ENCODE measurements around the gene MST1.

The MST1 gene

DNA sequence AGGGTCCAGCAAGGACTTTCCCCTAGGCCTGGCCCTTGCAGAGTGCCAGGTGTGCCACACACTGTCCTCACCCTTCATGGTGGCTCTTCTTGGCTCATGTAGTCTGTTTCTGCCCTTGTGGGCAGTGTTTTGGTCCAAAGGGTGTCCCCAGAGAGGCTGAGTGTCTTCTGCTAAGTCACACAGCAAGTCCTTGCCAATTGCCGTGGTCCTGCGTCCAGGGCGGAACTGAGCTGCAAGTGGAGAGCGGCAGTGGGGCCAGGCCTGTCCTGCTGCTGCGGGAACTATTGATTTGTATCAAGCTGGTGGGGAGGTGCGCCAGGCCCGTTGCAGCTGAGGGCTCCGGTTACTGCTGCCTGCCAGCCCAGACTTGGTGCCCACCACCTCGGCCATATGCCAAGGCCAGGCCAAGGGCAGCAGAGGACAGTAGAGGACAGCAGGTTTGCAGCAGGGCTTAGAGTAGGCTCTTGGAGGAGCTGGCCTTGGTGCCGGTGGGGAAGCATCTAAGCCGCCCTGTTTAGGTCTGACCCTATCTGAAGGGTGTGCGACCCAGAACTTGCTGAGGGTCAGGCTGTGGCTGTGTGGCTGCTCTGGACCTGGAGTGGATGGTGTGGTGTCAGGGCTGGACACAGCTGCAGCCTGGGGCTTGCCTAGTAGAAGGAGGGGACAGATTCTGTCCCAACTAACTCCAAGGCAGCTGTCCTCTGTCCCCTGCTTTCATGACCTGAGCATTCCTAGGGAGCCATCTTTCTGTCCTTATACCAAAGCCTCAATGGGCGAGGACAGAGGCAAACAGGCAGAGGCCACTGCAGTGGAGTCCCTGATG lies 25.7 kb upstream of the MST1 start:
- no peak overlapping the region for H3K4me3 ChIP-seq (ENCODE audit: low read length)
- no peak for TF ChIP-seq ZNF274 (IDR thresholded peaks at IDR 0.05; ENCODE audit: low read depth, low read length)

DNA sequence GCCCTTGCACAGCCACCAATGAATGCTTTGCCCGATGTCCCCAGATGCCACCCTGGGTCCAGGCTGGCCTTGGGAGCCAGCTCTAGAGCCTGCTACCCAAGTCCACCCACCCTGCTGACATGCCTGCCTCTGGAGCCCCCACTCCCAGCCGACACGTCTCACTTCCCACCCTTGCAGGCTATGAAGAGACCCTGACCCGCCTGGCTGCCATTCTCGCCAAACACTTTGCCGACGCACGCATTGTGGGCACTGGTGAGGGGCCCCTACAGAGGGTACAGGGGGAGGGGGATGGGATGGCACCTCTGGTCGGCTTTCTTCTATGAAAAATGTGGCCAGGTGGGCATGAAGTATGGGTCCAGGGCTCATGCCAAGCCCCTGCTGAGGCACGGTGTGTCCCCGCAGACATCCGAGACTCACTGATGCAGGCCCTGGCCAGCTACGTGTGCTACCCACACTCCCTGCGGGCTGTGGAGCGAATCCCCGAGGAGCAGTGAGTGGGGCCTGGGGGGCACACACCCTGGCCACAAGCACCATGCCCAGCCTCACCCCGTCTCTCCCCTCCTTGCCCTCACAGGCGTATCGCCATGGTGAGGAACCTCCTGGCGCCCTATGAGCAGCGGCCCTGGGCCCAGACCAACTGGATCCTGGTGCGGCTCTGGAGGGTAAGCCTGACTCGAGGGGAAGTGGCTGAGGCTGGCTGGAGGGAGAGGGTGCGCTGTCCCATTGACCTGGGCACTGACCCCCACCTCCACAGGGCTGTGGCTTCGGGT lies 24.2 kb upstream of the MST1 start:
- H3K4me3 ChIP-seq (ENCODE audit: low read length) = no peak overlapping the region
- TF ChIP-seq ZNF274 (IDR thresholded peaks at IDR 0.05; ENCODE audit: low read depth, low read length) = no peak

- TF ChIP-seq ZNF274 (IDR thresholded peaks at IDR 0.05; ENCODE audit: low read depth, low read length) = no peak
These were observed 23.5 kb upstream of the MST1 start for GRCh38 chr3:49712631-49713317.

GRCh38 chr3:49712166-49712565 lies 22.9 kb upstream of the MST1 start:
- no peak overlapping the region for H3K4me3 ChIP-seq (ENCODE audit: low read length)
- TF ChIP-seq ZNF274 (IDR thresholded peaks at IDR 0.05; ENCODE audit: low read depth, low read length) = no peak

More at GRCh38 chr3:49712631-49713317, 23.5 kb upstream of the MST1 start:
- H3K4me3 ChIP-seq (ENCODE audit: low read length) = no peak overlapping the region

DNA sequence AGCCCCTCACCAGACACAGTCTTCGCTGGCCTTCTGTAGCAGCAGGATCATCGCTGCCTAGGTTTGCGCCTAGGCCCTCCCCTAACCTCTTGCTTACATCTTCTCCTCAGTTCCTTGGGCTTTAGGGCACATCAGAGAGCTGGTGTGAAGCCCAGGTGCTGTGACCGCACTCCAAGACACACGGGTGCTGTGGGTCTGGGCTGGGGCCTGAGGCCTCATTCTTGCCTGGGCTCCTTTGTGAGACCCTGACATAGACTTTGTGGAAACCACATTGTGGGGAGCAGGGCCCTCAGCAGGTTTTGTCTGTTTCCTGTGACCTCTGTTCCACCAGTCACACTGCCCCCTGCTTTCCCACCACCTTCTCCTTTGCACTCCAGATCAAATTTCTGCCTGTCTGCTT lies 22.2 kb upstream of the MST1 start:
- TF ChIP-seq ZNF274 (IDR thresholded peaks at IDR 0.05; ENCODE audit: low read depth, low read length) = no peak
- H3K4me3 ChIP-seq (ENCODE audit: low read length) = no peak overlapping the region

DNA sequence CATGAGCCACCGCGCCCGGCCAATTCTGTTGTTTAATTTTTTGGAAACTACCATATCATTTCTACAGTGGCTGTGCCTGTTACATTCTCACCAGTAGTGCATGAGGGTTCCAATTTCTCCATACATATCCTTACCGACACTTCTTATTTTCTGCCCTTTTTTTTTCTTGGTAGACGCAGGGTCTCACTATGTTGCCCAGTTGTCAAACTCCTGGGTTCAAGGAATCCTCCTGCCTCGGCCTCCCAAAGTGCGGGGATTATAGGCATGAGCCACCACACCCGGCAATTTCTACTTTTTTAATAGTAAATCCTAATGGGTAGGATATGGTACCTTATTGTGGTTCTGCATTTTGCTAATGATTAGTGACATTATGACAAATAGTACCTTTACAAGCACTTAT lies 20.6 kb upstream of the MST1 start:
- H3K4me3 ChIP-seq (ENCODE audit: low read length) = no peak overlapping the region
- no peak for TF ChIP-seq ZNF274 (IDR thresholded peaks at IDR 0.05; ENCODE audit: low read depth, low read length)

- no peak overlapping the region for H3K4me3 ChIP-seq (ENCODE audit: low read length)
These were observed 17.8 kb upstream of the MST1 start for GRCh38 chr3:49707113-49707480.

GRCh38 chr3:49706456-49707112 lies 17.3 kb upstream of the MST1 start:
- TF ChIP-seq ZNF274 (IDR thresholded peaks at IDR 0.05; ENCODE audit: low read depth, low read length) = no peak
- no peak overlapping the region for H3K4me3 ChIP-seq (ENCODE audit: low read length)

More at GRCh38 chr3:49707113-49707480, 17.8 kb upstream of the MST1 start:
- TF ChIP-seq ZNF274 (IDR thresholded peaks at IDR 0.05; ENCODE audit: low read depth, low read length) = no peak

DNA sequence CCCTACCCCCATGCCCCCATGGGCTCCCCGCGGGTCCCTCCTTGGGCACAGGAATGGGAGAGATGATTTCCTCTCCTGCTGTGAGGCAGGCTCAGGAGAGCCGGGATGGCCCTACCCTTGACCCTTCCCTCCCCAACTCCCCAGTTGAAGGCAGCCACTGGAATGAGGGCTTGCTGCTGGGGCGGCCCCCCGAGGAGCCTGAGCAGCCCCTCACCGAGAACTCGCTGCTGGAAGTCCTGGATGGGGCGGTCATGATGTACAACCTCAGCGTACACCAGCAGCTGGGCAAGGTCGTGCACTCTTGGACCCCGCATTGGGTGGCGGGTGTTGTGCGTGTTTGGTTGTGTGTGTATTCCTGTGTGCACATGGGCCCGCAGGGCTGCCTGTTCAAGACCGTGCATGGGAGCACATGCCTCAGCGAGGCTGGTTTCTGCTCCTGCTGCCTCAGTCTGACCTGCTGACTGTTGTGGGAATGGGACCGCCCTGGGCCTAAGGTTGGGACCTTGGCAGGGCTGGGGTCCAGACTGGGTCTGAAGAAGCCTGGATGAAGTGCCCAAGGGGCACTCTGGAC lies 16.2 kb upstream of the MST1 start:
- no peak overlapping the region for H3K4me3 ChIP-seq (ENCODE audit: low read length)
- TF ChIP-seq ZNF274 (IDR thresholded peaks at IDR 0.05; ENCODE audit: low read depth, low read length) = no peak

DNA sequence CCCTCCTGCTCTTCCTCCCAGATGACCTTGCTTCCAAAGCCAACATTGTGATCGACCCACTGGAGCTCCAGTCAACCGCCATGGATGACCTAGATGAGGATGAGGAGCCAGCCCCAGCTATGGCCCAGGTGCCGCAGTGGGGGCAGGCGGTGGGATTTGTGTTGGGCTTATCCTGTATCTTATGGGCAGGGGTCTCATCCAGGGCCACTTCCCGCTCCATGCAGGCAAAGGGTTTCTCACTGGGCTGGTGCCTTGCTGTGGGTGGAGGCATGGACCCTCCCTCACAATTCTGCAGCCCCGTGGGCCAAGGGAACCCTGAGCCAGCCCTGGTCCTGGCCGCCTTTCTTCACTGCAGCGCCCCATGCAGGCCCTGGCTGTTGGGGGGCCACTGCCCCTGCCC lies 15.4 kb upstream of the MST1 start:
- H3K4me3 ChIP-seq (ENCODE audit: low read length) = no peak overlapping the region
- no peak for TF ChIP-seq ZNF274 (IDR thresholded peaks at IDR 0.05; ENCODE audit: low read depth, low read length)

DNA sequence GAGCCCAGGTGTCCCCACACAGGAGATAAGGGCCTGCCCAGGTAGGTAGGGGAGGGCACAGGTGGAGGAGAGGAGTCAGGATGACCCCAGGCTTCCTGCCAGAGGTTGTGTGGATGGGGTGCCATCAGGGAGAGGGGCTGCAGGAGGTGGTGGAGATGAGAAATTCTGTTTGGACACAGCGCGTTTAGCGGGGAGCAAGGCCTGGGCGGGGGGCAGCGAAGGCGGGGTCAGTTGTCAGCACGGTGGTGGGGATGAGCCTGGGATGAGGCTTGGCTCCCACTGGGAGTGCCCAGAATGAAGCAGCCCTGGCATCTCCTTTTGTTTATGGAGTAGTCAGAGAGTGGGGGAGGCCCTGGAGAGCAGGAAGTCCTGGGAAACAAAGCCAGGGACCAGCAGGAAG lies 14.7 kb upstream of the MST1 start:
- TF ChIP-seq ZNF274 (IDR thresholded peaks at IDR 0.05; ENCODE audit: low read depth, low read length) = no peak
- no peak overlapping the region for H3K4me3 ChIP-seq (ENCODE audit: low read length)

DNA sequence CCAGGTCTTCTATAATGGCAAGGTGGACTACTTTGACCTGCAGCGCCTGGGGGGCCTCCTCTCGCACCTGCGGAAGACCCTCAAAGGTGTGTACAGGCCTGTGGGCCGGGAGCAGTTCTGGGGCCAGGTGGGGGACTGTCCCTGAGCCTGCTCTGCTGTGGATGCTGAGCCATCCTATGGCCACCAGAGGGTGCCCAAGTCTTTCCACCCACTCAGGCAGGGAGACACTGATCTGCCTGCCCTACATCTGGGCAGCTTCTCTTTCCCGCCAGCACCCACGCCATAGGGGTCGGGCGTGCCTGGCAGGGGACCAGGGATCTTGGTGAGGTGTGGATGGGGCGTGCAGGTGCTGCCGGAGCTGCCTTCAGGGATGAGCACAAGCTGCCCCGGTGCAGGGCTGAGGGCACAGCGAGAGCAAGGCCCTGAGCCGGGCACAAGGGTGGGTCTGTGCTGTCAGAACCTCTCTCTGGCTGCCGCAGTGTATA lies 14.2 kb upstream of the MST1 start:
- TF ChIP-seq ZNF274 (IDR thresholded peaks at IDR 0.05; ENCODE audit: low read depth, low read length) = no peak
- no peak overlapping the region for H3K4me3 ChIP-seq (ENCODE audit: low read length)

- H3K4me3 ChIP-seq (ENCODE audit: low read length) = no peak overlapping the region
- TF ChIP-seq ZNF274 (IDR thresholded peaks at IDR 0.05; ENCODE audit: low read depth, low read length) = no peak
These were observed 13.4 kb upstream of the MST1 start for GRCh38 chr3:49702672-49703071.
